Measurements from ENCODE around the gene POFUT2. TPM values are rescaled to one million over a fixed set of nuclear protein-coding genes. Genes with fewer than 3 reads are reported as not detected.

Gene POFUT2
- total and polyA plus RNA-seq, 12 donors = 12.7 to 20.6 (median 16.9) TPM

- Histone ChIP-seq H3K4me3 (no peak overlapping the region), H3K27ac (no peak overlapping the region), H3K36me3 (no peaks in the 10 kb centered on the region), H3K27me3 (peaks cover 0 to 38% (median 20%) of the 10 kb centered on the region in 7 donors), H3K9me3 (peaks cover 0 to 3% (median 0%) of the 10 kb centered on the region in 11 donors), H3K4me1 (peaks cover 0 to 10% (median 8%) of the 10 kb centered on the region in 9 donors)
- no peak for TF ChIP-seq CTCF (IDR thresholded peaks at IDR 0.05)
- intact Hi-C loops (cut with DNase I) = no loop called here
- DNase-seq = no peak
- WGBS, 2 donors = 95 to 100% methylated on average over 6 of the region's 6 CpGs
- ATAC-seq = no peak
These were observed 38.1 kb downstream of the POFUT2 start for GRCh38 chr21:45249626-45250025.

- intact Hi-C loops (cut with DNase I) = no loop called here
- ATAC-seq (peak; percentile 38 to 73 (median 58)), DNase-seq (no peak)
- peaks cover 0 to 32% (median 13%) of the 10 kb centered on the region in 7 donors for H3K27me3 ChIP-seq
- H3K27ac ChIP-seq = no peak overlapping the region
- H3K4me1 ChIP-seq = peaks cover 0 to 10% (median 8%) of the 10 kb centered on the region in 9 donors
- TF ChIP-seq CTCF (IDR thresholded peaks at IDR 0.05) = no peak
- H3K9me3 ChIP-seq = peaks cover 0 to 7% (median 4%) of the 10 kb centered on the region in 11 donors
- peak overlapping the region in 7 of 10 donors; percentile 17 to 39 (median 24) for H3K4me3 ChIP-seq
- 39 to 41% methylated on average over 14 of the region's 14 CpGs for WGBS, 2 donors
- H3K36me3 ChIP-seq = no peaks in the 10 kb centered on the region
These were observed 38.8 kb downstream of the POFUT2 start for GRCh38 chr21:45248893-45249381.

GRCh38 chr21:45248301-45248892 is 39.3 kb downstream of the POFUT2 start:
- 38 to 42% methylated on average over 13 of the region's 13 CpGs for WGBS, 2 donors

More at GRCh38 chr21:45248301-45248892, 39.3 kb downstream of the POFUT2 start:
- intact Hi-C loops (cut with DNase I) = no loop called here
- DNase-seq (no peak), ATAC-seq (peak in 2 of 8 donors; percentile 8 to 11)
- no peak for TF ChIP-seq CTCF (IDR thresholded peaks at IDR 0.05)
- Histone ChIP-seq H3K4me3 (peak overlapping the region in 7 of 10 donors; percentile 17 to 39 (median 24)), H3K27ac (no peak overlapping the region), H3K27me3 (peaks cover 0 to 29% (median 13%) of the 10 kb centered on the region in 7 donors), H3K9me3 (peaks cover 0 to 13% (median 9%) of the 10 kb centered on the region in 11 donors), H3K4me1 (peaks cover 0 to 10% (median 8%) of the 10 kb centered on the region in 9 donors), H3K36me3 (no peaks in the 10 kb centered on the region)
